Omental fat pad (tissue), 4 donors: ENCODE measurements around the gene SCN8A. TPM values are rescaled to one million over a fixed set of nuclear protein-coding genes. Genes with fewer than 3 reads are reported as not detected.
"Not testable (repeated sequence)": the region's sequence is repeated elsewhere in the genome, so short reads cannot be mapped to it uniquely, and the experiment has no call there.

Source experiments
- ATAC-seq: fragments of 150-250 bp; one replicate; pipeline ENCODE4 v1.9.1; 2016; ENCODE audit warnings: mild to moderate bottlenecking, moderate library complexity; ENCODE audit not compliant: low FRiP score
- DNase-seq: peaks from one replicate; pipeline ENCODE4 v3.0.0-alpha.2; 2019; ENCODE audit warnings: low spot score
- total RNA-seq, 4 donors: library from RNA; depleted of rRNA; stranded (reverse); fragments of >200 nt; gene quantifications; one replicate each; pipeline ENCODE4 v1.1.0, GENCODE V29; 2016
- TF ChIP-seq, protein P1 (sequence below), 3 donors: fragments of 450-650 bp; IDR thresholded peaks; one replicate each; pipeline ENCODE4 v1.5.1; 2016 to 2017; ENCODE audit warnings: antibody characterized with exemption in 3 of 3, mild to moderate bottlenecking in 3 of 3, moderate library complexity in 2 of 3

The SCN8A gene
- total RNA-seq, 4 donors from 2014 or later: 0.50 to 1.4 (median 0.67) TPM

DNA sequence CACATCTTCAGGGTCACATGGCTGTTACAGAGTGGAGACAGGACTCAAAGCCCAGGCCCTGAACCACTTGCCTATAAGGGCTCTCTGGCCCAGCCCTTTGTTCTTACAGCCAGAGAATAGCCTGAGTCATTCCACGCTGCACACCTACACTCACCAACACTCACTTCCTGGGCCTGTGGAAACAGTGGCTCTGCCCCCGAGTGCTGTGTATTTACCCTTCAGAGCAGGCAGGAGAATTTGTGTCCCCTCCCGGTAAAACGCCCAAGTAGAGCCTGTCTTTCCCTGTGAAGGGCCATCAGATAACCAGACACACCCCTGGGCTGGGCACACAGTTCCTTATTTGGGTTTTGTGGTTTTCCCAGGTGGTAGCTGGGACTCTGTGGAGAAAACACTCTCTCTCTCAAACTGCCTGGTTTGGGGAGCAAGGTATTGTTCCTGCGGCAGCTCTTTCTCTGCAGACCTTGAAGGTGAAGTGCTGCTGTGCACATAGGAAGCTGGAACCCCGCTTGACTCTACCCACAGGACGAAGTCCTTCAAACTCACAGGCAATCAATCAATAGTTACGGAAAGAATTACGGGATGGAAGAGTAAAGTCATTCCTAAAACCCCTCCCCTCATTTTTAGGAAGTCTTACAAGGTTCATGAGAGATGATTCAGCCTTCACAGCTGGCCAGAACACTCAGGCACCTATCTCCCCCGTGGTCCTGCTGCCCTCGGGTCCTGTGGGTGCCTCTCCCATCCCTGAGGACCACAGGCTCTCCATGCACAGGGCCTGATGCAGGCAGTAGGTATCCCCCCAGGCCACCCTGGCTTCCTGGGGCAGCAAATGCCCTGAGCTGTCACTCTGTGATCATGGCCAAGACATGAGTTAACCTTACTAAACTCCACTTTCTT is 237.1 kb downstream of the SCN8A start:
- ATAC-seq (no peak), DNase-seq (no peak)
- TF ChIP-seq, protein P1, sequence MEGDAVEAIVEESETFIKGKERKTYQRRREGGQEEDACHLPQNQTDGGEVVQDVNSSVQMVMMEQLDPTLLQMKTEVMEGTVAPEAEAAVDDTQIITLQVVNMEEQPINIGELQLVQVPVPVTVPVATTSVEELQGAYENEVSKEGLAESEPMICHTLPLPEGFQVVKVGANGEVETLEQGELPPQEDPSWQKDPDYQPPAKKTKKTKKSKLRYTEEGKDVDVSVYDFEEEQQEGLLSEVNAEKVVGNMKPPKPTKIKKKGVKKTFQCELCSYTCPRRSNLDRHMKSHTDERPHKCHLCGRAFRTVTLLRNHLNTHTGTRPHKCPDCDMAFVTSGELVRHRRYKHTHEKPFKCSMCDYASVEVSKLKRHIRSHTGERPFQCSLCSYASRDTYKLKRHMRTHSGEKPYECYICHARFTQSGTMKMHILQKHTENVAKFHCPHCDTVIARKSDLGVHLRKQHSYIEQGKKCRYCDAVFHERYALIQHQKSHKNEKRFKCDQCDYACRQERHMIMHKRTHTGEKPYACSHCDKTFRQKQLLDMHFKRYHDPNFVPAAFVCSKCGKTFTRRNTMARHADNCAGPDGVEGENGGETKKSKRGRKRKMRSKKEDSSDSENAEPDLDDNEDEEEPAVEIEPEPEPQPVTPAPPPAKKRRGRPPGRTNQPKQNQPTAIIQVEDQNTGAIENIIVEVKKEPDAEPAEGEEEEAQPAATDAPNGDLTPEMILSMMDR (IDR thresholded peaks at IDR 0.05): no peak

DNA sequence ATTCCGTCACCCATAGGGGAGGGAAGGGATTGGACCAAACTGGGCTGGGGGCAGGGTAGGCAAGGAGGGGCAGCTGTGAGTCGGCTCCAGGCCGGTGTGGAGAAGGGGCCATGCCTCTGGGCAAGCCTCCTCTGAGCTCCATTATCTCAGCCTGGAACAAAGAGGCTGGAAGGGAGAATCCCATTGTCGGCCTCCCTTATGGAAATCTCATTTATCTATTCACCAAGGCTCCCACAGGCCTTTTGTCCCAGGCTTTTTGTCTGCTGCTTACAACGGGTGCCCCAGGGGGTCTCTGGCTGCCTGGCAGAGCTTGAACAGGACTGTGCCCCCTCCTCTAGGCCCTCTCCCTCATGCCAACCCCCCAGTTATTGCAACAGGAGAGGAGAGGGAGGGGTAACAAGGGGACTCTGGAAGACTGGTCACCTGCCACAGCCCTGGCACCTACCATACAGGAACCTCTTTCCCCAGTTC is 238.0 kb downstream of the SCN8A start:
- DNase-seq (no peak), ATAC-seq (no peak)
- TF ChIP-seq, protein P1 (IDR thresholded peaks at IDR 0.05): no peak

DNA sequence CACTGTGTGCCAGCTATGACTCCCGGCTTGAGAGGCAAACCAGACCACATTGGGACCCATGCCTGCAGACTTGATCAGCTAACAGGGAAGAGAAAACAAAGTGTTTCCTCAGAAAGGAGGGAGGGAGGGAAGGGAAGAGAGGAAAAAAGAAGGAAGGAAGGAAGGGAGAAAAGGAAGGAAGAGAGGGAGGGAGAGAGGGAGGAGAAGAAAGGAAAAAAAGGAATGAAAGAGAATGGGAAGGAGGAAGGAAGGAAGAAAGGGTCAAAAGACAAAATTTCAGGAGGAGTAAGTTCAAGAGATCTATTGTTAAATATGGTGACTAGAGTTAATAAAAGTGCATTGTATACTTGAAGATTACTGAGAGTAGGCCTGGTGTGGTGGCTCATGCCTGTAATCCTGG is 238.6 kb downstream of the SCN8A start:
- ATAC-seq (no peak), DNase-seq (no peak)
- TF ChIP-seq, protein P1 (IDR thresholded peaks at IDR 0.05): no peak

DNA sequence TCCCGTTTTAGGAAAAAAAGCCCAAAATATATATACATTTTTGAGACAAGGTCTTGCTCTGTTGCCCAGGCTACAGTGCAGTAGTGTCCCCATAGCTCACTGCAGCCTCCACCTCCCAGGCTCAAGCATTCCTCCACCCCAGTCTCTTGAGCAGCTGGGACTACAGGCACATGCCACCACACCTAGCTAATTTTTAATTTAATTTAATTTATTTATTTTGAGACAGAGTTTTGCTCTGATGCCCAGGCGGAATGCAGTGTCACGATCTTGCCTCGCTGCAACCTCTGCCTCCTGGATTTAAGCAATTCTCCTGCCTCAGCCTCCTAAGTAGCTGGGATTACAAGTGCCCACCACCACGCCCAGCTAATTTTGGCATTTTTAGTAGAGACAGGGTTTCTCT is 240.8 kb downstream of the SCN8A start:
- DNase-seq, ATAC-seq: not testable (repeated sequence)

DNA sequence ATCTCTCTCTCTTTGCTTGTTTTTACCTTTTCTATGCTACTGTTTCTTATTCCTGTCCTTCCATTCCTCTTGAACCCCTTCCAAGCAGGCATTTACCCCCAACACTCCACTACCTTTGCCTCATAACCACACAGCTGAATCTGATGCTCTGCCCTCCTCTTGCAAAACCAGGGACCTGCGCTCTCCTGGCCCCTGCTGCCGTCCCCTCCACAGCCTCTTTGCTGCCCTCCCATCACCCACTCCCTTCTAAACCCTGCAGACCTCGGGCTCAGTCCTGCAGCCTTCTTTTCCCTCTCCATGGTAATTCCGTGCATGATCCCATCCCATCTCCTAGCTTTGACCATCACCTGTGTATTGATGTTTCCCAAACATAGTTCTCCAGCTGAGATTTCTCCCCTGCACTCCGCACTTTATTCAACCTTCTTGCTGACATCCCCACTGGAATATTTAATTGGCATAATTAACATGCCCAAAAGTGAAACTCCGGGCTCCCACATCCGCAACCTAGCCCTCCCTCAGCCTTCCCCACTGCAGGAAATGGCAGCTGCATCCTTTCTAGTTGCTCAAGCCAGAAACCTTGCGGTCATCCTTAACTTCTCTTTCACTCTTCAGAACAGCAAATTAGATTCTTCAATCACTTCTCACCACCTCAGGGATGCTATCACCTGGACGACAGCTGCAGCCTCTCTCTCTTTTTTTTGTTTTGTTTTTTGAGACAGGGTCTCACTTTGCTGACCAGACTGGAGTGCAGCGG is 241.5 kb downstream of the SCN8A start:
- no peak for ATAC-seq
- no peak for DNase-seq
- TF ChIP-seq, protein P1 (IDR thresholded peaks at IDR 0.05): no peak

DNA sequence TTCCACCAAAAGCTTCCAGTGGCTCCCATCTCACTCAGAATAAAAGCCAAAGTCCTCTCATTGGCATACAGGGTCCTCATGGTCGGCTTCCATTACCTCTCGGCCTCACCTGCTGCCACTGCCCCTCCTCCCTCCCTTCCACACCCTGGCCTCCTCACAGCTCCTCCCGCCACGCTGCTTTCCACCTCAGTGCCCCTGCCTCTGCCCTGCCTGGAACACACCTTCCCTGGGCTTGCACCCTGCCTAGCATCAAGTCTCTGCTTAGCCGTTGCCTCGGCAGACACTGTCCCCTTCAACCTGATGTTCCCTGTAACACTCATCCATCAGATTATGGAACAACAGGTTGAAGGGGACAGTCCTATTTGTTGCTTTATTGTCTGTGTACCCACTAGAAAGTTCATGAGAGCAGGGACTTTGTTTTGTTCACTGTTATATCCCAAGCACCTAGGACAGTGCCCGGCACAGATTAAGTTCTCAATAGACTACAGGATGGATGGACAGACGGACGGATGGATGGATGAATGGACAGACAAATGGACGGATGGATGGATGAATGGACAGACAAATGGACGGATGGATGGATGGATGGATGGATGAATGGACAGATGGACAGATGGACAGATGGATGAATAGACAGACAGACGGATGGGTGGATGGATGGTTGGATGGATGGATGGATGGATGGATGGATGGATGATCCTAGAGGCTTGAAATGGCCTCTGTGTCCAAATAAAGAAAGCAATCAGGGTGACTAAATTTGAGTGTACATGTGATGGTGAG is 242.6 kb downstream of the SCN8A start:
- TF ChIP-seq, protein P1 (IDR thresholded peaks at IDR 0.05): no peak
- ATAC-seq: no peak
- no peak for DNase-seq

DNA sequence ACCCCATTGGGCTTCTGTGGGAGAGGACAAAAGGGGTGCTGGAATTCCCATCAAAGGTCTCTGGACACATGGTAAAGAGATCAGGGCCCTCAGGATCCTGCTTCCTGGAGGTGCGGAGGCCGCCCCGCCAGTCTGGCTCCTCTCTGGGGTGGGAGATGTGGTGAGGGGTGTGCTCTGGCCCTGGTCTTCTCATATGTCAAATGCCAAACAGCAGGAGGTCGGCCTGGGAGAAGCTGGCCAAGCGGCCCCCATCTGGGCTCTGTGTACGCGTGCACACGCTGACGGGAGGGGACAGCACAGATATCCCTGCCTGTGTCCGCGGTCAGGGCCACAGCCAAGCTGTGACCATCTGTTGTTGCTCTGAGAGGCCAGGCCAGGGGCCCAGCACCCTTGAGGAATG is 243.4 kb downstream of the SCN8A start:
- DNase-seq (no peak), ATAC-seq (no peak)
- TF ChIP-seq, protein P1 (IDR thresholded peaks at IDR 0.05): no peak
